Measurements from ENCODE around the gene LSAMP.

DNA sequence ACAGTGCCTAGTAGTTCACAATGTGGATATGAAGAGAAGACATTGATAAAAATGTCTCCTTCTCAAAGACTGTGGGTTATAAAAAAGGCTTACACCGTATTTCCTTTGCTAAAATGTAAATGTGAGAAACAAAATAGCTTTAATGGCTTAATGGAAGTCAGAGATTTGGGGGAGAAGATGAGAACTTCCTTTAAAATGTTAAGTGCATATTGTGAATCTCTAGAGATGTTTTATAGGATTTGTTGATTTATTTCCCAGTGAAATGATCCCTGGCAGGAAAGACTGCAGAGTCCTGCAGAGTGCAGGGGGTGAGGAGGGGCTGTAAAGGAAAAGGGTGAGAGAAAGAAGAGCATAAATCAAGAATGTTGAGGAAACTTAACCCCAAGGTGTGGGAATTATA is 516.9 kb downstream of the LSAMP start:
- TF ChIP-seq, protein P1, sequence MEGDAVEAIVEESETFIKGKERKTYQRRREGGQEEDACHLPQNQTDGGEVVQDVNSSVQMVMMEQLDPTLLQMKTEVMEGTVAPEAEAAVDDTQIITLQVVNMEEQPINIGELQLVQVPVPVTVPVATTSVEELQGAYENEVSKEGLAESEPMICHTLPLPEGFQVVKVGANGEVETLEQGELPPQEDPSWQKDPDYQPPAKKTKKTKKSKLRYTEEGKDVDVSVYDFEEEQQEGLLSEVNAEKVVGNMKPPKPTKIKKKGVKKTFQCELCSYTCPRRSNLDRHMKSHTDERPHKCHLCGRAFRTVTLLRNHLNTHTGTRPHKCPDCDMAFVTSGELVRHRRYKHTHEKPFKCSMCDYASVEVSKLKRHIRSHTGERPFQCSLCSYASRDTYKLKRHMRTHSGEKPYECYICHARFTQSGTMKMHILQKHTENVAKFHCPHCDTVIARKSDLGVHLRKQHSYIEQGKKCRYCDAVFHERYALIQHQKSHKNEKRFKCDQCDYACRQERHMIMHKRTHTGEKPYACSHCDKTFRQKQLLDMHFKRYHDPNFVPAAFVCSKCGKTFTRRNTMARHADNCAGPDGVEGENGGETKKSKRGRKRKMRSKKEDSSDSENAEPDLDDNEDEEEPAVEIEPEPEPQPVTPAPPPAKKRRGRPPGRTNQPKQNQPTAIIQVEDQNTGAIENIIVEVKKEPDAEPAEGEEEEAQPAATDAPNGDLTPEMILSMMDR (IDR thresholded peaks at IDR 0.05): no peak
- TF ChIP-seq POLR2AphosphoS5 (IDR thresholded peaks at IDR 0.05; ENCODE audit: low read depth, low read length): no peak
- TF ChIP-seq REST (IDR thresholded peaks at IDR 0.05; ENCODE audit: insufficient read depth in 1 of 2, low read depth in 2 of 2, low read length in 1 of 2): no peak
